GM19328 (cell line): ENCODE data around the gene CYBA.
A peak's percentile ranks its signal among the peaks of the same experiment; 100 is the strongest.

Source experiments
- ATAC-seq: cut with Tn5 transposase; IDR thresholded peaks from one replicate; pipeline ENCODE4 v1.9.1; 2021; ENCODE audit warnings: mild to moderate bottlenecking, moderate library complexity; ENCODE audit not compliant: unreplicated experiment

The CYBA gene

DNA sequence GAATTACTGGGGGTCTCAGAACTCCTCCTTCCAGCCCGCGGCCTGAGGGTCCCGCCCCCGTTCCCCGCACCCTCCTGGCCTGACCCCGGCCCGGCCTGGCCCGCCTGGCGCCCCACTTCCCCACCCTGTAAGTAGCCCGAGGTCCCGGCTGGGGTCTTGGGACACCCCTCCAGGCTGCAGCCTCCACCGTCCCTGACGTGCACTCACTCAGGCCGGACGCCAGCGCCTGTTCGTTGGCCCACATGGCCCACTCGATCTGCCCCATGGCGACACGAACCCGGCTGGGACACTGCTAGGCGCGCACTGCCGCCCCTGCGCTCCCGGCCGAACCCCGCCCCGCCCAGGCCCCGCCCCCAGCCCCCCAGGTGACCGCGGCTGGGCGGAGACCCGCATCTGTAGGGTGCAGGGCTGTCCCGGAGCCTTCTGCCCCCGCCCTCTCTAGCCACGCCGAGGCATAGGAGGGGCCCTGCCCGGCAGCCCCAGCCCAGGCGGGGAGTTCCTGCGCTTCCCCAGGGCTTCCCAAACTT, at the start of gene CYBA:
Gene CYBA (minus strand): TSS at position 305 of the 527 bp plus-strand sequence. CDS start 40 bp downstream, at position 265.
- peak; percentile 66 for ATAC-seq

DNA sequence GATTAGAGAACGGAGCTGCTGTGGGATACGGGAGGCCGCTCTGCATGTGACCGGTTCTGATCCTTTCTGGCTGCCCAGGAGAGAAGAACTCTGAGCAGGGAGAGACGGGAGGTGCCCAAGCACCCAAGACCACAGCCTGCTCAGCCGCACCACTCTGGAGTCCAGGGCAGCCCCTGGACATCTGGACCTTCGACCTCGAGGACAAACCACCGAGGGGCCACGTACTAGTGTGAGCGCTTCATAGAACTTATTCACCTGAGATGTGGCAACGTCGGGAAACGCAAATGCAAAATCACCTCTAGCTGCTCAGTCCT, 49.4 kb upstream of the CYBA start:
- ATAC-seq, result no peak

DNA sequence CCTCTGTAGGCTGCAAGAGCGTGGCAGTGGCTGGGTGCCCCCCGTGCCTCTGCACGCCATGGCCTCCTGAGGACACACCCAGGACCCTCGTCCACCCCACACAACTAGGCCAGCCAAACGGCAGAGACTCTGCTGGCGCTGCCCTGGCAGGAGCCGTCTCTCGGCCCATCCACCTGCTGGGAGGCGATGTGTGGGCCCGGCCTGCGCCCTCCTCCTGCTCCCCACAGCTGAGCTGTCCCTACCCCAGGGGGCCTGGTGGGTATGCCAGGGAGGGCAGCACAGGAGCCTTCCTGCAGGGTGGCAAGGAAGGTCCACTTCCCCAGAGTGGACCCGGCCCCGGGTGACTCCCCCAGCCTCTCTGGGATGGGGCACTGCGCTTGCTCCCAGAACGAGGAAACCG, 48.3 kb upstream of the CYBA start:
- no peak for ATAC-seq

DNA sequence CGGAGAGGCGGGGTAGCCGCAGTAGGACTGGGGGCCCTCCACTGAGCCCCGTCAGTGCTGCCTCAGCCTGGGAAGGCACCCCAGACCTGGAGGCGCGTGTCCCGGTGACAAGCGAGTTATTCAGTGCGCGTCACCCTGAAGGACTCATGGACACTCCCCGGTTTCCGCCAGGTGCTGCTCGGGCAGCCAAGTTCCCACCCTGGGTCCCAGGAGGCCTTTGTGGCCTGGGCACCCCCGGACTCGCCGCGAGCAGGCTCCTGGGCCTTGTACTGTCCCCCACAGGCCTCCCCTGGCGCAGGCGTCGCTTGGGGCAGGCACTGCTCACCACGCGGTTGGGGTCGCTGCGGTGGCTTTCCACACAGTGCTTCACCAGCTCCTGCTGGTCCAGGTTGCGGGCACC, 47.8 kb upstream of the CYBA start:
- no peak for ATAC-seq

DNA sequence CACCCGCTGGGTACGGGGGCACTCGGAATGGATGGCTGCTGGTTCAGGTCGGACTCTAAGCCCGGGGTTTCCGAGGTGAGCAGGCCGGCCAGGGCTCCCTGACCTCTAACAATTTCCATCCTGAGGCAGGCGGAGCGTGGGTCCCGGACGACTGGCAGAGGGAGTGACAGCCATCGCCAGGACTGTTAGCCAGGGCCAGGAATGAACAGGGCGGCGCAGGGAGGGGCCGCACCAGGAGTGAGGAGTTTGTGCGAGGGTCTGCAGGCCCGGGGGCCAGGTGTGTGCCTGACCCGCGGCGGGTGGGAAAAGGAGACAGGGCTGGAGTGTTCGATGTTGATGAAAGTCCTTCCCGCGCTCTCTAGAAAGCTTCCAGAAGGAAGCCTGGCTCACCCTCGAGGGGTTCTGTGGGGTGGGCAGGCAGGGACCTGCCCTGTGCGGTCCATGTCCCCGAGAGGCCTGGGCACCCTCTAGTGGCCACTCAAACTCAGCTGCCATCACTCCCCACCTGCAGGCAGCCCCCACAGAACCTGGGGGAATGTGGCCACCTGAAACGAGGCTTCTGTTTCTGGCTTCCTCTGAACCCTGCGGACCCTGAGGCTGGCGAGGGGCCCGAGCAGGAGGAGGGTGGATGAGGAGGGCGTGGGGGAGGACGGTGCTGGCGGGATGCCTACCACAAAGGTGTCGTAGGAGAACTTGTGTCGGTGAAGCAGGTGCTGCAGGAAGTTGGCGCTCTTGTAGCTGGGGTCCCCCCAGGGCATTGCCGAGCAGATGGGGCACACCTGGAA, 47.2 kb upstream of the CYBA start:
- ATAC-seq, result no peak

- ATAC-seq, result no peak
These were observed 46.4 kb upstream of the CYBA start for GRCh38 chr16:88697116-88697830.

DNA sequence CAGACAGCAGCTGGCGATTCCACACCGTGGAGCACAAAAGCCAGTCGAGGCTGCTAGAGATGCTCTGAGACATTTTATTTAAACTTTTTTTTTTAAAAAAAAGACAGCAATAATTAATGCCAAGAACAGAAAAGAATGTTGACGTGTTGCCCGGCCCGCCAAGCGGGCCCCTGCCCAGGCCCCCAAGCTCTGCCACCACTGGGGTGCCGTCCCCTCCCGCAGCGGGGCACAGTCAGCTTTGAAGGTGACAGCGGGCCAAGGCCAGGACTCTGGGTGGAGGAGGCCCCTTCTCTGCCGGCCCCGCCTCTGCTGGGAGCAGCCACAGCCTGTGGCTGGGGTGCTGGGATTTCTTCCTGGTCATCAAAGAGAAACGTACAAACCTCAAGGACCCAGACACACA, 45.6 kb upstream of the CYBA start:
- no peak for ATAC-seq

GRCh38 chr16:88695753-88696152, 44.9 kb upstream of the CYBA start:
- no peak for ATAC-seq

DNA sequence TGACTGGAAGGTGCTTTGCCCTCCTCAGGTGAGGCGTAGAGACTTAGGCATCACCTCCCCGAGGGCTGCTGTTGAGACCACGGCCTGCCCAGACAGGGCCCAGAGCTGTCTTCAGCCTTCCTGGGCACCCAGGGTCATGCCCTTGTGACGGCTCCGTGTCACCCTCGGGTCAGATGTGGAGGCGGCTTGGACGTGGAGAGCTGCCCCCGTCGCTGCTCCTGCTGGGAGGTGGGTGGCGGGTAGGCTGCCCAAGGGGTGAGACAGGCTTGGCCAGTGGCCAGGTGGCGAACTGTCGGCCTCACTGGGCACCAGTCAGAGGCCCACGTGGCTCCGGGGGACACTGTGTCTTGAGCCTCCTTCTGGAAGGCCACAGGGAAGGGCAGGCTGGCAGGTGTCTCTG, 44.4 kb upstream of the CYBA start:
- no peak for ATAC-seq

DNA sequence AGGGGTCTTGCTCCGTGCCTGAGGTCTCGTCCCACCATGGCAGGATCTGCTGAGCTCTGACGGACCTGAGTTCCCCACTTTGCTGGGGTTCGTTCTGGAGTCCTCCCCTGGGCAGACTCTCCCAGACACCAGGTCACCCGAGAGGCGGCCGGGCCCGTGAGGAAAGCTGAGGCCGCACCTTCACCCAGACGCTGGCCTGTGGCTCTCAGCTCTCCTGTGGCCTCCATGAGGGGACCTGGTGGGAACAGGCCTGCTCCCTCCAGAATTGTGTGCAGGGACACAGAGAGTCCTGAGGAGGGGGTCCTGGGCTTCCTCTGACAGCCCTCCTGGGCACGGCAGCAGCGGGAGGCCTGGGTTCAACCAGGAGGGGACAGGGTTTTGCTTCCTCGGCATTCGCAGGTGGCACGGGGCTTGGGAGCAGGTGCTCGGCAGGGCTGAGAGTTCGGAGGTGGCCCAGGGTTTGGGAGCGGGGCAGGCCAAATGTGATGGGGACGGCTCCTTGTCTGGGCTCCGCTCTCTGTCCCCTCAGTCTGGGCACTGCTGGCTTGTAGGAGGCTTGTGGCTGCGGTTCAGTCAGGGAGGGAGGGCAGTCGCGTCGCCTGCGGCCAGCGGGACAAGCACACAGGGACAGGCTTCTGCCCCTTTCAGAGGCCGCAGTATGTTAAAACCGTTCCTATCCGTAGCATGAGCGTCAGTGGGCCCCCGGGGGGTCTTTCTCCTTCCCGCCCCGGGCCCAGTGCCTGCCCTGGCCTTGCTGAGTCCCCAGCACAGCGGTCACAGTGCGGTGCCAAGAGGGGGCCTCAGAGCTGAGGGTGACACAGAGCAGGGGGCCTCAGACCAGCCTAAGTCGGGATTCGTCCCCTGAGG, 43.6 kb upstream of the CYBA start:
- ATAC-seq, result no peak

DNA sequence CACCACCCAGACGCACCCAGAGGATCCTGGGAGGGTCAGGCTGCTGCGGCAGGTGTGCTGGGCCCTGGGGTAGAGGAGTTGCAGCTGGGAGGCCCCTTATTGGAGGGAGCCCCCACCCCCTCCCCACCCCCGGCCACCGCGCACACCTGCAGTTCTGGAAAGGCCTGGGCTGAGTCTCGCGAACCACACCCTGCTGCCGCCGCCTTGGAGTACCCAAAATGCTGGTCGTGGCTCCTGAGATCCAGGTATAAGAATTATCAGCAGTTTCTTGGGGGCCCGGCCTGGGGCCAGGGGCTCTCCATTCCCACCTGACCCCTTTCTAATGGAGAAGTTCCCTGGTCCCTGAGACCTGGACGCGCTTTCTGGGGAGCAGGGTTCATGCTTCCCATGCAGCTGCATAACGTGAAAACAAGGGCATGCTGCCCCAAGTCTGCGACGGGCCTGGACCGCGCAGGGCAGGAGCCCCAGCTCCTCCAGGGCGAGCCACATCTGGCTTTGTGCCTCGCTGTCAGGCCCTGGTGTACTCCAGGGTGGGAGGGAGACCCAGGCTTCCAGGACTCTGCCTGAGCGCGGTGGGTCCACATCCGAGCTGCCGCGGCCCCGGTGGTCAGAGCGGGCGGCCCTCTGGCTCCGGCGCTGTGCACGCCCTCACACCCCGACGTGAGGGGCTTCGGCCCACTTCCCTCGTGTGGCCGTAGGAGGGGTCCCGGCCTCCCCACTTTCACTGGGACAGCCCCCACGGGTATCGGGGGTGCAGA, 42.7 kb upstream of the CYBA start:
- no peak for ATAC-seq

DNA sequence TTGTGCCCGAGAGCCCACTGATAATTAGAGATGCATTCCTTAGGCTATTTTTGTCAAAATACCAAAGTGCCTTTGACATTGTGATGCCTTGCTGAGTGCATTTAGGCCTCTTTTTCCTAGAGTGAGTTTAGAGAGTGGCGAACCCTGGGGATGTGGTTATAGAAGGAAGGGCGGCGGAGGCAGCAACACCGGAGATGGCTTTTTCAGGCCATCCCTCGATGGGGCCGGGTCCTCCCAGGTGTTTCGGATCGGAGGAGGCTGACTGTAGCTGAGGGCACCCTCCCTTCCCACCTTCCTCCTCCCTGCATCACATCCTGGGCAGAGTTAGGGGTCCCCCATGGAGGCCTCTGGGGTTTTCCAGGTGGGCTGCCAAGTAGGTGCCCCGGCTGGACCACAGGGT, 42.0 kb upstream of the CYBA start:
- no peak for ATAC-seq

- no peak for ATAC-seq
These were observed 41.2 kb upstream of the CYBA start for GRCh38 chr16:88691924-88692560.

DNA sequence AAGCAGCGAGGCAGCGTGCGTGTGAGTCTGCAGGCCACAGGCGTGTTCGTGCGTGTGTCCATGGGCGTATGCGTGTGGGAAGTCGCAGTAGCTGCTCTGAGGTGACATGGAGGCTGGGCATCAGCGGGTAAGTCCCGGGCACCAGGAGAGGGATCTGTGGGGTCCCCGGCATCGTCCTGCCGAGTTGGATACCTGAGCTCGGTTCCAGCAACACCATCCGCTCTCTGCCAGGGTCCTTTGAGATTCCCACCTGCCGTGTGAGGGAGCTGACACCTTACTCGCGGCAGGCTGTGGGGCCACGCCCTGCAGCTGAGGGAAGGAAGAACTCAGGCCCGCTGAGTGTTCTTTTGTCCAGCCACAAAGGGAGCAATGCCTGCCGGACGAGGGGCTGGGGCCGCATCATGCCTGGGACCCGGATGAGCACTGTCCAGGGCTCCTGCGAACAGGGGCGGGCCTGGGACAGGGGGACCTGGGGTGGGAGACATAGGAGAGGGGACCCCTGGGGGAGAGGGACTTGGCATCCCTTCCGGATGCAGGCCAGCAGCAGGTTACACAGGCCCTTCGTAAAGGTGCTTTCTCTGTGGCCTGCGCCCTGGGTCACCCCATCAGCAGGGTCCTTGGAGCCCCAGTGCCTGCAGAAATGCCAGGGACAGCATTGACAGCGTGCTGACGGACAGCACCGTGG, 40.4 kb upstream of the CYBA start:
- no peak for ATAC-seq

DNA sequence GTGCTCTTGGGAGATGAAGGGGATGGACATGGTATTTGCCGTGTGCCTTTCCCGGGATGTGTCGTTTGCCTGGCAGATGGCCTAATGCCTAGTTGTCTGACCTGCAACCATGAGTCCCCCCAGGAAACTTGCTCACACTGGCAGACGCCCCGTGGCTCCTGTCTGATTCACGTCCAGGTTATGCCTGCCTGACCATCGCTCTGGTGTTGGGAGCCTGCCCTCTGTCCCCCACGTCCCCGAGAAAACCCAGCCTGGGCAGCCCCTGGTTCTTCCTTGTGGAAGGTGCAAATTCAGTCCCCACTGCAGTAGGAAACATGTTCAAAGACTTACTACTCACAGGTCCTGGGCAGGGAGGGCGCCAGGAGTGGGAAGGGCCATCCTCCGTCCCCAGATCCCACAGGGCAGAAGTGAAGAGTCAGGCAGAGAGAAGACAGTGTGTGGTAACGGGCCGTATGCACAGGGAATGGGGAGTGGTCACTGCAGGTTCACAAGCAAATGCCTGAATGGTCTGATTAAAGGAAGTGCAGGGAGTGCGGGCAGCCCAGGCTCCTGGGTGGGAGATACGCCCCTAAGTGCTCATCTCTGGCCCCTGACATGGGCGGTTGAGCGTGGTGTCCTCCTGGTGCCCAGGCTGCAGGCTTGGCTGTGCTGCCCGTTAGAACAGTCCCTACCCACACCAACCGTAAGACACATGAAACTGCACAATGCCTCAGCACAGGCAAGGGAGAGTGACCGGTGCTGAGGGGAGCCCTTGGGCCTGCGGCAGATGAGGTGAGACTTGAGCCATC, 39.7 kb upstream of the CYBA start:
- ATAC-seq, result no peak

DNA sequence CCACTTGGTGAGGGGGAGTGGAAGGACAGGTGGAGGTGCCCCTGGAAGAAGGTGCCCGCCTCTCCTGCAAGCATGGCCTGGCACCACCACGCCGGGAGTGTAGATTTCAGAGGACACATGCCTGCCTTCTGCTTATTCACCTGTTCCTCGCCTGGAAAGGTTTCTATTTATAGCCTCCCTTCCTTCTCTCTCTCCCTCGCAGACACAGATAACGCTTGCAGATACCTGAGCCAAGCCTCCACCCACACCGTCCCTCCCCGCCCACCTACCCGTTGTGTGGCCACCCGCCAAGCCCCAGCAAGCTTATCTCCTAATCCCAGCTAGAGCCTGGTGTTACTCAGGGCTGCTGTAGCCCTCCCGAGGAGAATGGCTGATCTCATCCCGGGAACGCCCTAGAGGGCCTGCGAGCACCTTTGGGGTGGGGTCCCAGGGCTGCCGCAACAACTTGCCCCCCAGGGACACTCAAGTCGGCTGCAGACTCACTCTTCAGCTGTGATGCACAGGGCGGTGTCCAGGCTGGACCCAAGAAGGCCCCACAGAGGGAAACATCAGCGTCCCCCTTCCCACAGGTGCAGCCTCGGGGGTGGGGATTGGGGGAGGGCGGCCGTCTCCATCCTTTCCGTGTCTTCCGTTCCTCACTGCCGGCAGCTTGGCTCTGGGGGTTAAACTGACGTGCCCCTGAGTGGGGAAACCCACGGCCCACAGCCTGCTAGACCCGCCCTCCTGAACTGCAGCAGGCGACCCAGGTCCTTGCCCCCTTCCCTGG, 37.3 kb upstream of the CYBA start:
- no peak for ATAC-seq

DNA sequence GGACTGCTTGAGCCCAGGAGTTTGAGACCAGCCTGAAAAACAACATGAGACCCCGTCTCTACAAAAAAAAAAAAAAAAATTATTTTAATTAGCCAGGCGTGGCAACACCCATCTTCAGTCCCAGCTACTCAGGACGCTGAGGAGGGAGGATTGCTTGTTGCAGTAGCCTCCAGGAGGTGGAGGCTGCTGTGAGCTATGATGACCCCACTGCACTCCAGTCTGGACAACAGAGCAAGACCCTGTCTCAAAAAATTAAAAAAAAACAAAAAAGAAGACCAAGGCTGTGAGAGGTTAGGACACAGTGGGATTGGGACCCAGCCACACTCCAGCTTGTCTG, 36.8 kb upstream of the CYBA start:
- ATAC-seq, result no peak

DNA sequence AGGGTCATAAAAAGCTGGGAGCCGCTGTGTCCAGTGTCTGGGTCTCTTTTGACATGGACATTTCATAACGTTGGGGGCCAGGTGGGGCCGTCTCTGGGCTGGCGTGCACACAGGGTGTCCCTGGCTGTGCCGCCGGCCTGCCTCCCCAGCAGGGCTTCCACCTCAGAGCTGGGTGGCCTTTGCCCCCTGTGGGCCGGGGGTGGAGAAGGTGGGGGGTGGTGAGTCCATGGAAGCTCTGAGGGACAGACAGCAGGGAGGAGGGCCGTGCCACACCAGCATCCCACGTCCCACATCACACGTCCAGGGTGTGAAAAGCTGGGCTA, 36.4 kb upstream of the CYBA start:
- no peak for ATAC-seq
